A549 (cell line): Measurements from ENCODE around the gene WDFY2. TPM values are rescaled to one million over a fixed set of nuclear protein-coding genes. Genes with fewer than 3 reads are reported as not detected.

Experiments used
- ATAC-seq, 2 experiments: fragments of 200-7000 bp in 1 of 2; fragments of >200 bp in 1 of 2; cut with Nextera tagmentation in 1 of 2; cut with Tn5 transposase in 1 of 2; 3 replicates each; pipeline versions ENCODE4 v1.8.0 to v1.9.1; 2018 to 2020; ENCODE audit warnings: mild to moderate bottlenecking in 1 of 2, moderate library complexity in 1 of 2
- CTCF ChIA-PET: fragments of 300-600 bp; sonication (Branson Sonifier 250); formaldehyde crosslinking; extraction: SDS; loops from one replicate; lab custom pipeline; 2021; ENCODE audit warnings: antibody characterized with exemption, inconsistent platforms; lab: Yijun Ruan, JAX
- POLR2A ChIA-PET: fragments of 350-600 bp; formaldehyde crosslinking; extraction: SDS; loops from one replicate; lab custom pipeline; 2021; ENCODE audit warnings: antibody characterized with exemption, inconsistent platforms; lab: Yijun Ruan, JAX
- DNase-seq, 2 experiments: peaks; one replicate each; pipeline versions ENCODE4 v3.0.0 to v3.0.0-alpha.2; 2011 to 2016; ENCODE audit warnings: low read depth in 1 of 2, low spot score in 1 of 2
- FAIRE-seq: peaks from 2 replicates; lab custom pipeline; 2011; peaks lifted over from hg19 to GRCh38; lab: Jason Lieb, UNC
- H3K27ac ChIP-seq, 2 experiments: fragments of >200 bp; sonication (Bioruptor Twin); formaldehyde crosslinking; 3 replicates each; pipeline ENCODE4 v1.5.1; 2016 to 2017
- H3K4me1 ChIP-seq: fragments of >200 bp; sonication (Bioruptor Twin); formaldehyde crosslinking; 3 replicates; pipeline ENCODE4 v1.6.1; 2016
- H3K4me2 ChIP-seq: fragments of >200 bp; sonication (Bioruptor Twin); formaldehyde crosslinking; 3 replicates; pipeline ENCODE4 v1.6.1; 2016
- H3K4me3 ChIP-seq: fragments of >200 bp; sonication (Bioruptor Twin); formaldehyde crosslinking; 3 replicates; pipeline ENCODE4 v1.5.1; 2016
- H3K9me3 ChIP-seq: fragments of >200 bp; sonication (Bioruptor Twin); formaldehyde crosslinking; 3 replicates; pipeline ENCODE4 v1.6.1; 2016
- CBX2 ChIP-seq: fragments of 200-600 bp; sonication (generic); IDR thresholded peaks from 2 replicates; pipeline ENCODE4 v1.6.1; 2016; ENCODE audit warnings: low read depth, mild to moderate bottlenecking, borderline replicate concordance
- CBX8 ChIP-seq: fragments of 200-600 bp; sonication (generic); IDR thresholded peaks from 2 replicates; pipeline ENCODE4 v1.6.1; 2016
- CHD4 ChIP-seq: fragments of 200-600 bp; sonication (generic); IDR thresholded peaks from 2 replicates; pipeline ENCODE4 v1.6.1; 2016; ENCODE audit warnings: antibody characterized with exemption, mild to moderate bottlenecking, borderline replicate concordance
- CTCF ChIP-seq: fragments of >200 bp; sonication (Bioruptor Twin); formaldehyde crosslinking; IDR thresholded peaks from 3 replicates; pipeline ENCODE4 v1.5.1; 2016
- EHF ChIP-seq: fragments of 250-450 bp; sonication (Bioruptor Pico); IDR thresholded peaks from 2 replicates; pipeline ENCODE4 v1.5.0; 2020; ENCODE audit warnings: mild to moderate bottlenecking
- EHMT2 ChIP-seq: fragments of 200-600 bp; sonication (generic); IDR thresholded peaks from 2 replicates; pipeline ENCODE4 v1.6.1; 2016; ENCODE audit warnings: antibody characterized with exemption, low read depth, mild to moderate bottlenecking, moderate library complexity
- EP300 ChIP-seq, 2 experiments: fragments of >200 bp; sonication (Bioruptor Twin); formaldehyde crosslinking; IDR thresholded peaks; 2 replicates in 1 of 2; 3 replicates in 1 of 2; pipeline ENCODE4 v1.6.1; 2016 to 2017
- FOXS1 ChIP-seq: fragments of 250-450 bp; sonication (Bioruptor Pico); IDR thresholded peaks from 2 replicates; pipeline ENCODE4 v1.5.0; 2020; ENCODE audit warnings: mild to moderate bottlenecking, moderate library complexity
- HMGXB4 ChIP-seq: fragments of 250-450 bp; sonication (Bioruptor Pico); IDR thresholded peaks from 2 replicates; pipeline ENCODE4 v1.5.0; 2021; ENCODE audit warnings: mild to moderate bottlenecking, moderate library complexity, borderline replicate concordance
- HOXB13 ChIP-seq: fragments of 250-450 bp; sonication (Bioruptor Pico); IDR thresholded peaks from 2 replicates; pipeline ENCODE4 v1.5.0; 2020; ENCODE audit warnings: low read depth, mild to moderate bottlenecking, moderate library complexity
- HOXB5 ChIP-seq: fragments of 250-450 bp; sonication (Bioruptor Pico); IDR thresholded peaks from 2 replicates; pipeline ENCODE4 v1.5.0; 2020; ENCODE audit warnings: mild to moderate bottlenecking, moderate library complexity
- KDM5A ChIP-seq: fragments of 200-600 bp; sonication (generic); IDR thresholded peaks from 2 replicates; pipeline ENCODE4 v1.6.1; 2016; ENCODE audit warnings: antibody characterized with exemption, mild to moderate bottlenecking
- MAFK ChIP-seq: fragments of 450-650 bp; IDR thresholded peaks from 2 replicates; pipeline ENCODE4 v1.6.1; 2014; ENCODE audit not compliant: partially characterized antibody
- MYC ChIP-seq: IDR thresholded peaks from 2 replicates; pipeline ENCODE4 v1.6.1; 2012; ENCODE audit warnings: mild to moderate bottlenecking, inconsistent platforms, low read length, improper control_type of control experiment, borderline replicate concordance
- NPAS2 ChIP-seq: fragments of 250-450 bp; sonication (Bioruptor Pico); IDR thresholded peaks from 2 replicates; pipeline ENCODE4 v1.8.0; 2022; ENCODE audit warnings: mild to moderate bottlenecking, moderate library complexity, borderline replicate concordance
- PBX3 ChIP-seq: IDR thresholded peaks from 2 replicates; pipeline ENCODE4 v1.6.1; 2012
- RAD21 ChIP-seq, 2 experiments: fragments of >200 bp in 1 of 2; sonication (Bioruptor Twin) in 1 of 2; formaldehyde crosslinking in 1 of 2; IDR thresholded peaks in 1 of 2; conservative IDR thresholded peaks in 1 of 2; 2 replicates in 1 of 2; 3 replicates in 1 of 2; pipeline ENCODE4 v1.6.1; 2012 to 2018; ENCODE audit warnings: inconsistent platforms in 1 of 2
- RARB ChIP-seq: fragments of 250-450 bp; sonication (Bioruptor Pico); IDR thresholded peaks from 2 replicates; pipeline ENCODE4 v1.8.0; 2021; ENCODE audit warnings: mild to moderate bottlenecking, moderate library complexity
- RCOR1 ChIP-seq: fragments of 150-350 bp; IDR thresholded peaks from 2 replicates; pipeline ENCODE4 v1.6.1; 2014; ENCODE audit warnings: antibody characterized with exemption, low read length, low read depth
- RFX5 ChIP-seq: fragments of 450-650 bp; IDR thresholded peaks from 2 replicates; pipeline ENCODE4 v1.7.1; 2014; ENCODE audit warnings: antibody characterized with exemption, mild to moderate bottlenecking, moderate library complexity
- RNF2 ChIP-seq: fragments of 200-600 bp; sonication (generic); IDR thresholded peaks from 2 replicates; pipeline ENCODE4 v1.6.1; 2016; ENCODE audit warnings: low read depth, mild to moderate bottlenecking, antibody characterized with exemption, moderate library complexity, borderline replicate concordance
- SMC3 ChIP-seq: fragments of >200 bp; sonication (Bioruptor Twin); formaldehyde crosslinking; IDR thresholded peaks from 3 replicates; pipeline ENCODE4 v1.6.1; 2018; ENCODE audit warnings: inconsistent platforms
- SREBF2 ChIP-seq: fragments of 450-650 bp; IDR thresholded peaks from 2 replicates; pipeline ENCODE4 v1.6.1; 2014; ENCODE audit warnings: mild to moderate bottlenecking, moderate library complexity
- TFCP2L1 ChIP-seq: fragments of 250-450 bp; sonication (Bioruptor Pico); IDR thresholded peaks from 2 replicates; pipeline ENCODE4 v1.5.0; 2021; ENCODE audit warnings: mild to moderate bottlenecking
- TP53 ChIP-seq: fragments of 250-450 bp; sonication (Bioruptor Pico); IDR thresholded peaks from 2 replicates; pipeline ENCODE4 v1.5.0; 2021; ENCODE audit warnings: mild to moderate bottlenecking, moderate library complexity
- USF2 ChIP-seq: fragments of 450-650 bp; IDR thresholded peaks from 2 replicates; pipeline ENCODE4 v1.6.1; 2014; ENCODE audit warnings: antibody characterized with exemption
- ZSCAN20 ChIP-seq: fragments of 250-450 bp; sonication (Bioruptor Pico); IDR thresholded peaks from 2 replicates; pipeline ENCODE4 v1.8.0; 2022; ENCODE audit warnings: mild to moderate bottlenecking, moderate library complexity
- WGBS: methylation state at CpG from one replicate; pipeline ENCODE4 v1.1.6; 2017; ENCODE audit errors: missing lambda C conversion rate; 5-methylcytosine and 5-hydroxymethylcytosine counted together
- polyA plus RNA-seq, 4 experiments: library from polyadenylated mRNA; depleted of rRNA in 3 of 4; stranded (reverse); fragments of >200 nt; fragmentation: RNase III in 1 of 4; extraction: RNeasy Plus Mini Kit Qiagen cat#74134 plus additional on column Dnase treatment in 1 of 4; gene quantifications; 2 replicates in 3 of 4; 3 replicates in 1 of 4; pipeline ENCODE4 v1.2.3, GENCODE V29; 2011 to 2017

WDFY2 gene
- polyA plus RNA-seq, 2 of the 4 experiments (the other 2 are of a cell fraction): 5.2 to 8.5 TPM

GRCh38 chr13:51797664-51798488 is 213.6 kb downstream of the WDFY2 start:
- Histone ChIP-seq H3K9me3 (no peaks in the 10 kb centered on the region), H3K27ac (peak overlapping the region; percentile 51; a peak in 3 of 6 replicates), H3K4me2 (no peak overlapping the region), H3K4me3 (no peak overlapping the region), H3K4me1 (peaks cover 31% of the 10 kb centered on the region)
- CTCF ChIA-PET: interaction anchor here (0.6 to 3.7 kb wide), 50 partner anchors 8 to 672 kb away, joined by 3 to 35 read pairs (median 4); partner anchors contain the start of gene INTS6
- 51% methylated on average over 12 of the region's 12 CpGs for WGBS
- no peak for FAIRE-seq
- TF ChIP-seq EHMT2 (no peak), CHD4 (no peak), TFCP2L1 (CRISPR knock-in tag) (no peak), USF2 (no peak), PBX3 (no peak), MAFK (no peak), CBX2 (no peak), RCOR1 (no peak), RNF2 (no peak), TP53 (CRISPR knock-in tag) (no peak), RAD21 (conservative IDR thresholded peaks at IDR 0.05 in 1 of 2, IDR thresholded peaks at IDR 0.05 in 1 of 2) (peak; percentile 82 to 83), CTCF (peak; percentile 63), SMC3 (peak; percentile 82), FOXS1 (CRISPR knock-in tag) (no peak), RFX5 (no peak), KDM5A (no peak), EP300 (IDR thresholded peaks at IDR 0.05) (no peak), SREBF2 (no peak)
- POLR2A ChIA-PET: interaction anchor here (0.6 to 1.1 kb wide), 4 partner anchors 214 to 649 kb away, joined by 3 to 13 read pairs (median 4); partner anchors contain the start of gene INTS6
- ATAC-seq: peak; percentile 63 to 81
- DNase-seq: peak; percentile 44 to 67

GRCh38 chr13:51799261-51799660 is 215.0 kb downstream of the WDFY2 start:
- H3K9me3 ChIP-seq: no peaks in the 10 kb centered on the region
- FAIRE-seq: no peak
- no peak overlapping the region for H3K4me2 ChIP-seq
- H3K27ac ChIP-seq: no peak overlapping the region
- no peak overlapping the region for H3K4me3 ChIP-seq
- WGBS: 76% methylated on average over 10 of the region's 12 CpGs
- CTCF ChIA-PET: interaction anchor here (0.7 to 3.7 kb wide), 9 partner anchors 20 to 649 kb away, joined by 3 to 35 read pairs (median 13); no protein-coding TSS in a partner anchor
- no peak for DNase-seq
- ATAC-seq: no peak
- POLR2A ChIA-PET: no interaction called here
- H3K4me1 ChIP-seq: peaks cover 25% of the 10 kb centered on the region
- TF ChIP-seq EHF (no peak), NPAS2 (CRISPR knock-in tag) (no peak), ZSCAN20 (no peak), CHD4 (no peak), HMGXB4 (CRISPR knock-in tag) (no peak), RARB (CRISPR knock-in tag) (no peak), HOXB5 (CRISPR knock-in tag) (no peak), FOXS1 (CRISPR knock-in tag) (no peak), HOXB13 (CRISPR knock-in tag) (no peak), USF2 (no peak), CBX8 (no peak), MYC (no peak)
